Stimulated activated CD8-positive, alpha-beta memory T cell treated with anti-CD3 and anti-CD28 coated beads, Interleukin-7, amount 100 ng/mL, for 48 hours (primary cell): ENCODE data around the gene ITGB8.
"Not testable (repeated sequence)": the region's sequence is repeated elsewhere in the genome, so short reads cannot be mapped to it uniquely, and the experiment has no call there.

Experiments
- DNase-seq, 2 donors: peaks; one replicate each; pipeline ENCODE4 v3.0.0-alpha.2; 2020; ENCODE audit warnings: low read depth in 1 of 2; ENCODE audit errors: extremely low read depth in 1 of 2

The ITGB8 gene

GRCh38 chr7:20330239-20330927 is at the start of gene ITGB8:
Gene ITGB8 (plus strand): TSS chr7:20330900. CDS start chr7:20331807, 907 bp downstream.
- DNase-seq = peak; percentile 67 to 78

- no peak for DNase-seq
Measured at GRCh38 chr7:20282959-20283358, 47.7 kb upstream of the ITGB8 start.

GRCh38 chr7:20283385-20283784 is 47.3 kb upstream of the ITGB8 start:
- DNase-seq = no peak

DNA sequence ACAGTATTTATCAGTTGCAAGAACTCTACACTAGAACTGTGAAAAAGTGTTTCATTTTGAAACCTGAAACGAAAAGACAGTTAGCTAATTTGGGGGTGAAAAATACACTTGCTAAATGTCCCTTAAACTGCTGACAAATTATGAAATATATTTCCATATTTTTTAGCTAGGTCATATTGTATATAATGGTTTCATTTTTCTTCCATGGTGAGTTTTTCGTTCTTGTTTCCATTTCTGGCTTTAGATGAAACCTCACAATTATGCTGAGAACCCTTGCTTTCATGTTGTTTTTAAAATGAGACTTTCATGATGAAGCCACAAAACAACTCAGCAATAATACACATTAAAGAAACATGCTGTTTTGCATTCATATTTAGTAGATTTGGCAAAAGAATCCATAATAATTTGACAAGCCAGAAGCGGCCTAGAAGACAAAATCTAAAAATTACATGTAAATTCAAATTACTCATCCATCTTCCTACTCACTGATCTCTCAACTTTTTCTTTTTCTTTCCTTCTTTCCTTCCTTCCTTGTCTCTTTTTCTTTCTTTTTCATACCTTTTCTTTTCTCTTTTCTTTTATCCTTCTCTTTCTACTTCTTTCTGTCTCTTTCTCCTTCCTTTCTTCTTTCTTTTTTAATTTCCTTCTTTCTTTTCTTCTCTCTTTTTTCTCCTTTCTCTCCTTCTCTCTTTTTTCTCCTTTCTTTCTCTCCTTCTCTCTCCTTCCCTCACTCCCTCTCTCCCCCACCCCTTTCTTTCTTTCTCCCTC is 46.5 kb upstream of the ITGB8 start:
- no peak for DNase-seq

- DNase-seq = no peak
Measured at GRCh38 chr7:20284771-20285143, 45.9 kb upstream of the ITGB8 start.

DNA sequence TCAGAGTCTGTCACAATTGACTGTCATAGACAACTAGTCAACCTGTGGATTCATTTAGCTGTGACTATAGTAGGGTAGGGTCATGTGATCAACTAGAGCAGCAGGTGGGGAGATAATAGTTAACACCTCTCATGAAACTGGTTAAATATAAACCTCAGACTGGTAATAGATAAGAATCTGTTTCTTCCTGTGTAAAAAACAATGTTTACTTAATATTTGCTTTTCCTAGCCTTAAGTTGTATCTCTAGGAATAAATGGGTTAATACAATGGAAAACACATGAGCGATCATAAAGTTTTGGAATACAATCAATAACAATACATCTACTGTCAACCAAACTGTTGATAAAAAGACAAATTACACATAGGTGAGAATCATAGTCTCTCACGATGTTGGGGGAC is 43.4 kb upstream of the ITGB8 start:
- DNase-seq = no peak

- DNase-seq = no peak
Measured at GRCh38 chr7:20288036-20288435, 42.7 kb upstream of the ITGB8 start.

- no peak for DNase-seq
Measured at GRCh38 chr7:20290505-20291111, 40.1 kb upstream of the ITGB8 start.

GRCh38 chr7:20293336-20293735 is 37.4 kb upstream of the ITGB8 start:
- DNase-seq = no peak

GRCh38 chr7:20296444-20296843 is 34.3 kb upstream of the ITGB8 start:
- no peak for DNase-seq

DNA sequence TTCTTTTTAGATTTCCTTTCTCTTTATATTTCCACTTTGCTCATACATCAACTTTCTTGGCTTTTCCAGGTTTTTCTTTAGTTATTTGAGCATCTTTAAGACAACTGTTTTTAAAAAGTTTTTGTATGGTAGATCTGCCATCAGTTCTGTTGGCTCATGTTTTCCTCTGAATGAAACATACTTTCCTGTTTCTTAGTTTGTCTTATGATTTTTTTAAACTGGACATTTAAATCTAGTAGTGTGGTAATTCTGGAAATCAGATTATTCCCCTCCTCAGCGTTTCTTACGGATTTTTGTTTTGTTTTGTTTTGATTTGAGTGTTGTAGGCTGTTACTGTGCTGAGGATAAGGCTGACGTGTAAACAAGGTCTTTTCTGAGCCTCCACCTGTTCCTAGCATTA is 33.8 kb upstream of the ITGB8 start:
- DNase-seq = no peak

DNA sequence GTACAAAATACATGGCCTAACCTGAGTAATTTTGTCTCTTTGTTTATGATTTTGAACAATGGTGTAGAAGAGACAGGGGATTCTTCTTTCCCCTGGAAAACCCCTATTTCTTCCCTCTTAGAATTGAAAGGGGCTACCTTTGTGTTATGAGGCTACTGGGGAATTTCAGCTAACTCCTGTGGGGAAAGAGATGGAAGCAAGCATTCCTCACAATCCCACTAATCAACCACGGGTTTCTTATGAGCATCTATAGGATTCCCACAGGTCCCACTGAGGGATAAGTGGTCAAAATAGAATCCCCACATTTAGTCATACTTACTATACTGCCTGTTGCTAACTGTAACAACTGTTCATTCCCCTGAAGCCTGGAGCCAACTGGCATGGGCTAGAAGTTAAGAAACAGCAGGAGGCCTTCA is 32.2 kb upstream of the ITGB8 start:
- no peak for DNase-seq

- DNase-seq = no peak
Measured at GRCh38 chr7:20299145-20299544, 31.6 kb upstream of the ITGB8 start.

GRCh38 chr7:20299647-20300312 is 30.9 kb upstream of the ITGB8 start:
- DNase-seq = no peak

- no peak for DNase-seq
Measured at GRCh38 chr7:20301311-20301939, 29.3 kb upstream of the ITGB8 start.

GRCh38 chr7:20302300-20302699 is 28.4 kb upstream of the ITGB8 start:
- DNase-seq = not testable (repeated sequence)

DNA sequence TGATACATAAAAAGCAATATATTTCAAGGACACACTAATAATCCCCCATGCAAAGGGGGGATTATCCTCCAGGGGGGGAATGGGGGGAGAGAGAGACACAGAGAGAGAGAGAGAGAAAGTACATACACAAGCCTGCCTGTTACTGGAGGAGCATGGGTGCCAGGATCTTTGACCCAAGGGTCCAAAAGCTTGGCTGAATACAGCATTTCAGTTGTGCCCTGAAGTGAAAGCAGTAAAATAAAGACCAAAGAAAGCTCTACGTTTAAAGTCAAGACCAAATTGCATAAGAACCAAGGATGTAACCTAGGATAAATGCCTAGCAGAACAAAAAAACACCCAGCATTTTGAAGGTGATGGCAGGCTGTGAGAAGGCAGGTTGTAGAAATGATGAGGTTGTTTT is 27.8 kb upstream of the ITGB8 start:
- no peak for DNase-seq

DNA sequence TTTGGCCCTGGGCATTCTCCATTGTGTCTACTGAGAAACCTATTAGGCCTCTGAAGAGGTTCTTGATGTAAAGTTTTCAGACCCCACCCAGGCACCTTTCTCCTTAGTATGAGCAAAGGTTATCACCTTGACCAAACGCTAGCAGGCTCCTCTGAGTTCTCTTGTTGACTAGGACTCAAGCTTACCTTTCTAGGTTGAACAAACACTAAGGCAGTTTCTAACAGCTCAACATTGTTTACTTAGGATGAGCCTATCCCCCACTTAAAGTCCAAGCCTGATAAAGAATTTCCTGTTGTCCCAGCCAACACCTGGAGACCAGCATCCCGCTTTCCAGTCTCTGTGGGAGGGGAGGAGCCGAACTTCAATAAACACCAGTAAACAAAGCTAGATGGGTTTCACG is 26.3 kb upstream of the ITGB8 start:
- no peak for DNase-seq

- DNase-seq = no peak
Measured at GRCh38 chr7:20305726-20306125, 25.0 kb upstream of the ITGB8 start.

DNA sequence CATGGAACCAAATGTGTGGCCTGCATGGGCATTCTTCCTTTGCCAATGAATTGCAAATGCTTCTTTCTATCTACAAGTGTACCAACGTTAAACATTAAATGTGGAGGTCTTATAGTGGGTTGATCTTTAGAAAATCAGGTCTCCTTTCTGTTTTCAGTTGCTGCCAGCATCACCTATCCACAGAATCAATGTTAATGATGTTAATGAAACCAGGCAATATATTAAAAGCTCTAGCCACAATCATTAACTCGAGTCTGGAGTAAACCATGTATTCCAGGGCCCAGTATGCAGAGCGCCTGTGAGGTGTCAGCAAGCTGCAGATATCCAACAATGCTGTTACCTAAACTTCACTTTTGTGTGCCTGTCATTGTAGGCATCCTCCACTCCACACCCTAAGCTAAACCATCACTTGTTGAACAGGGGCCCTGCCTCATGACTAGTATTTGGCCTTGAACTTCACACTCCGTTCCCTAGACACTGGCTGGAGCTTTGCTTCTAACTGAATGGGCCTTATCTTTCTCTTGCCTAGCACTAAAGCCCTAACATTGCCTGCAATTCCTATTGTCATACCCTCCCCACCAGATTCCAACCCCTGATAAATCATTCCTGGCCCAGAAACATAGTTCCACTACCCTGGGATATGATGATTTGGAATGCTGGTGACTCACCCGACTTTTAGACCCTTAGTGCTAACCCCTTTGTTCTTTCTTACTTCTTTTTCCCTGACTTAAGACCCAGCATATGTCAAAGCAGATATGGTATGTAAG is 24.3 kb upstream of the ITGB8 start:
- DNase-seq = no peak
